WTC11 (cell line): ENCODE measurements around the gene ZNF566. TPM values are rescaled to one million over a fixed set of nuclear protein-coding genes. Genes with fewer than 3 reads are reported as not detected.

Source experiments
- CBFB ChIP-seq: sonication (generic); formaldehyde crosslinking; IDR thresholded peaks from 2 replicates; pipeline ENCODE4 v1.8.1; 2022; ENCODE audit warnings: mild to moderate bottlenecking, low read depth, missing genetic modification reagents
- CREB1 ChIP-seq: sonication (generic); formaldehyde crosslinking; IDR thresholded peaks from 2 replicates; pipeline ENCODE4 v1.8.0; 2023; ENCODE audit warnings: mild to moderate bottlenecking, missing genetic modification reagents
- FOXP1 ChIP-seq: sonication (generic); formaldehyde crosslinking; IDR thresholded peaks from 2 replicates; pipeline ENCODE4 v1.8.0; 2022; ENCODE audit warnings: missing genetic modification reagents, mild to moderate bottlenecking, moderate library complexity, borderline replicate concordance
- GABPB1 ChIP-seq: sonication (generic); formaldehyde crosslinking; IDR thresholded peaks from 2 replicates; pipeline ENCODE4 v1.8.1; 2023; ENCODE audit warnings: mild to moderate bottlenecking, missing genetic modification reagents
- JUN ChIP-seq: sonication (generic); formaldehyde crosslinking; IDR thresholded peaks from 2 replicates; pipeline ENCODE4 v1.8.0; 2023; ENCODE audit warnings: mild to moderate bottlenecking, missing genetic modification reagents
- MXD4 ChIP-seq: fragments of 250-450 bp; sonication (Bioruptor Pico); IDR thresholded peaks from 2 replicates; pipeline ENCODE4 v1.8.0; 2021; ENCODE audit warnings: mild to moderate bottlenecking, moderate library complexity, borderline replicate concordance
- NFATC4 ChIP-seq: fragments of 250-450 bp; sonication (Bioruptor Pico); IDR thresholded peaks from 2 replicates; pipeline ENCODE4 v1.9.0; 2021; ENCODE audit warnings: mild to moderate bottlenecking
- NR2C2 ChIP-seq: sonication (generic); formaldehyde crosslinking; IDR thresholded peaks from 2 replicates; pipeline ENCODE4 v1.8.0; 2022; ENCODE audit warnings: mild to moderate bottlenecking, missing genetic modification reagents
- OVOL2 ChIP-seq: fragments of 250-450 bp; sonication (Bioruptor Pico); IDR thresholded peaks from 2 replicates; pipeline ENCODE4 v1.9.0; 2021; ENCODE audit warnings: mild to moderate bottlenecking, borderline replicate concordance
- SP1 ChIP-seq: sonication (generic); formaldehyde crosslinking; conservative IDR thresholded peaks from 2 replicates; pipeline ENCODE4 v1.8.1; 2022; ENCODE audit warnings: missing genetic modification reagents
- TEAD4 ChIP-seq: sonication (generic); formaldehyde crosslinking; IDR thresholded peaks from 2 replicates; pipeline ENCODE4 v1.8.0; 2022; ENCODE audit warnings: mild to moderate bottlenecking, missing genetic modification reagents
- TP53 ChIP-seq: sonication (generic); formaldehyde crosslinking; IDR thresholded peaks from 2 replicates; pipeline ENCODE4 v1.8.1; 2023; ENCODE audit warnings: mild to moderate bottlenecking, missing genetic modification reagents
- ZNF121 ChIP-seq: sonication (generic); formaldehyde crosslinking; IDR thresholded peaks from 2 replicates; pipeline ENCODE4 v1.8.0; 2023; ENCODE audit warnings: missing genetic modification reagents
- ZNF317 ChIP-seq: sonication (generic); formaldehyde crosslinking; IDR thresholded peaks from 2 replicates; pipeline ENCODE4 v1.8.1; 2023; ENCODE audit warnings: low read depth, mild to moderate bottlenecking, moderate library complexity, missing genetic modification reagents, borderline replicate concordance
- total RNA-seq: library from RNA; stranded (reverse); gene quantifications from 3 replicates; pipeline ENCODE4 v1.2.3, GENCODE V29; 2021
- TF ChIP-seq, protein P1 (sequence below): sonication (generic); formaldehyde crosslinking; IDR thresholded peaks from 2 replicates; pipeline ENCODE4 v1.8.0; 2023; ENCODE audit warnings: missing genetic modification reagents, mild to moderate bottlenecking, borderline replicate concordance
- TF ChIP-seq, protein P2 (sequence below): fragments of 250-450 bp; sonication (Bioruptor Pico); IDR thresholded peaks from 2 replicates; pipeline ENCODE4 v2.1.2; 2022; ENCODE audit warnings: mild to moderate bottlenecking, moderate library complexity
- TF ChIP-seq, protein P3 (sequence below): sonication (generic); formaldehyde crosslinking; IDR thresholded peaks from 2 replicates; pipeline ENCODE4 v1.8.1; 2023; ENCODE audit warnings: mild to moderate bottlenecking, moderate library complexity, missing genetic modification reagents
- TF ChIP-seq, protein P4 (sequence below): sonication (generic); formaldehyde crosslinking; IDR thresholded peaks from 2 replicates; pipeline ENCODE4 v1.8.1; 2022; ENCODE audit warnings: mild to moderate bottlenecking, moderate library complexity, missing genetic modification reagents
- TF ChIP-seq, protein P5 (sequence below): sonication (generic); formaldehyde crosslinking; conservative IDR thresholded peaks from 2 replicates; pipeline ENCODE4 v1.8.1; 2022; ENCODE audit warnings: mild to moderate bottlenecking, missing genetic modification reagents
- TF ChIP-seq, protein P6 (sequence below): sonication (generic); formaldehyde crosslinking; conservative IDR thresholded peaks from 2 replicates; pipeline ENCODE4 v1.8.1; 2023; ENCODE audit warnings: mild to moderate bottlenecking, low read depth, missing genetic modification reagents, moderate library complexity
- TF ChIP-seq, protein P7 (sequence below): sonication (generic); formaldehyde crosslinking; IDR thresholded peaks from 2 replicates; pipeline ENCODE4 v1.8.1; 2023; ENCODE audit warnings: mild to moderate bottlenecking, missing genetic modification reagents
- TF ChIP-seq, protein P8 (sequence below): sonication (generic); formaldehyde crosslinking; IDR thresholded peaks from 2 replicates; pipeline ENCODE4 v1.8.0; 2022; ENCODE audit warnings: mild to moderate bottlenecking, missing genetic modification reagents
- TF ChIP-seq, protein P9 (sequence below): sonication (generic); formaldehyde crosslinking; IDR thresholded peaks from 2 replicates; pipeline ENCODE4 v1.8.1; 2023; ENCODE audit warnings: mild to moderate bottlenecking, missing genetic modification reagents, moderate library complexity

ZNF566 gene
- total RNA-seq, 1 experiment from 2014 or later, result 10.5 TPM

DNA sequence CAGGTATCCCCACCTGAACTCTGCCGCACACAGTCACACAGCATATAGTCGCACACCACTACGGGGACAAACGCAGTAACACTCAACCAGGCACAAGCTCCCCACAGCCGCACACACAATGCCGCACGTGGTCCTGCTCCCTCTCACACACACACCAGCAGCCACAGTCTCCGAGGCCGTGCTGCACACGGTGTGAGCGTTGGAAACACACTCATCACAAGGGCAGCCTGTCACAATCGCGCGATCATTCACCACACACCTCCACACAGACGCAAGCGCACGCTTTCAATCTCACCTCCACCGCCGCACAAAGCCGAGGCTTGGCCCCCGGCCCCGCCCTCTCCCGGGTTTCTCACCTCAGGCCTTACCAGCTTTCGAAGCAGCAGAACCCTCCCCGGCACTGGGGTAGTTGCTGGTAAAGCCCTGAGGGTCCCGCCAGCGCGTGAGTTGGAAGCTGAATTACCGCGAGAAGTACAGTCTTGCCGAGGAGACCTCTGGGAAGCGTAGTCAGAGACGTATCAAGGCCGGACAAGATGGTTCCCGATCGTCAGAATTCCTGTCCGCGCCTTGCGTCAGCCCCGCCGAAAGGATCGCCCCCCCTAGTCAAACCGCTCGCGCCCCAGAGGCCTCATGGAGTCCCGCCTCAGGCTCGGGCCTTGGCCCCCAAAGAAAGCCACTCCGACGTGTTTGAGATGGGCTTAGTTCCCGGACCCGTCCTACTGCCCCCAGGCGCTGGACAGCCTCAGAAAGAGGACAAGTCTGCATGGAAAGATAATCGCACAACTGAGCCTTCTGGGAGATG, at the start of gene ZNF566 (continued):
- TF ChIP-seq CBFB (CRISPR knock-in tag), result no peak
- TF ChIP-seq, protein P1, sequence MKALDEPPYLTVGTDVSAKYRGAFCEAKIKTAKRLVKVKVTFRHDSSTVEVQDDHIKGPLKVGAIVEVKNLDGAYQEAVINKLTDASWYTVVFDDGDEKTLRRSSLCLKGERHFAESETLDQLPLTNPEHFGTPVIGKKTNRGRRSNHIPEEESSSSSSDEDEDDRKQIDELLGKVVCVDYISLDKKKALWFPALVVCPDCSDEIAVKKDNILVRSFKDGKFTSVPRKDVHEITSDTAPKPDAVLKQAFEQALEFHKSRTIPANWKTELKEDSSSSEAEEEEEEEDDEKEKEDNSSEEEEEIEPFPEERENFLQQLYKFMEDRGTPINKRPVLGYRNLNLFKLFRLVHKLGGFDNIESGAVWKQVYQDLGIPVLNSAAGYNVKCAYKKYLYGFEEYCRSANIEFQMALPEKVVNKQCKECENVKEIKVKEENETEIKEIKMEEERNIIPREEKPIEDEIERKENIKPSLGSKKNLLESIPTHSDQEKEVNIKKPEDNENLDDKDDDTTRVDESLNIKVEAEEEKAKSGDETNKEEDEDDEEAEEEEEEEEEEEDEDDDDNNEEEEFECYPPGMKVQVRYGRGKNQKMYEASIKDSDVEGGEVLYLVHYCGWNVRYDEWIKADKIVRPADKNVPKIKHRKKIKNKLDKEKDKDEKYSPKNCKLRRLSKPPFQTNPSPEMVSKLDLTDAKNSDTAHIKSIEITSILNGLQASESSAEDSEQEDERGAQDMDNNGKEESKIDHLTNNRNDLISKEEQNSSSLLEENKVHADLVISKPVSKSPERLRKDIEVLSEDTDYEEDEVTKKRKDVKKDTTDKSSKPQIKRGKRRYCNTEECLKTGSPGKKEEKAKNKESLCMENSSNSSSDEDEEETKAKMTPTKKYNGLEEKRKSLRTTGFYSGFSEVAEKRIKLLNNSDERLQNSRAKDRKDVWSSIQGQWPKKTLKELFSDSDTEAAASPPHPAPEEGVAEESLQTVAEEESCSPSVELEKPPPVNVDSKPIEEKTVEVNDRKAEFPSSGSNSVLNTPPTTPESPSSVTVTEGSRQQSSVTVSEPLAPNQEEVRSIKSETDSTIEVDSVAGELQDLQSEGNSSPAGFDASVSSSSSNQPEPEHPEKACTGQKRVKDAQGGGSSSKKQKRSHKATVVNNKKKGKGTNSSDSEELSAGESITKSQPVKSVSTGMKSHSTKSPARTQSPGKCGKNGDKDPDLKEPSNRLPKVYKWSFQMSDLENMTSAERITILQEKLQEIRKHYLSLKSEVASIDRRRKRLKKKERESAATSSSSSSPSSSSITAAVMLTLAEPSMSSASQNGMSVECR (CRISPR knock-in tag), result peak; percentile 95; the same call in 1 of the 2 replicates
- TF ChIP-seq, protein P2, sequence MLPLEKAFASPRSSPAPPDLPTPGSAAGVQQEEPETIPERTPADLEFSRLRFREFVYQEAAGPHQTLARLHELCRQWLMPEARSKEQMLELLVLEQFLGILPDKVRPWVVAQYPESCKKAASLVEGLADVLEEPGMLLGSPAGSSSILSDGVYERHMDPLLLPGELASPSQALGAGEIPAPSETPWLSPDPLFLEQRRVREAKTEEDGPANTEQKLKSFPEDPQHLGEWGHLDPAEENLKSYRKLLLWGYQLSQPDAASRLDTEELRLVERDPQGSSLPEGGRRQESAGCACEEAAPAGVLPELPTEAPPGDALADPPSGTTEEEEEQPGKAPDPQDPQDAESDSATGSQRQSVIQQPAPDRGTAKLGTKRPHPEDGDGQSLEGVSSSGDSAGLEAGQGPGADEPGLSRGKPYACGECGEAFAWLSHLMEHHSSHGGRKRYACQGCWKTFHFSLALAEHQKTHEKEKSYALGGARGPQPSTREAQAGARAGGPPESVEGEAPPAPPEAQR (CRISPR knock-in tag), result no peak
- TF ChIP-seq OVOL2 (CRISPR knock-in tag), result no peak
- peak; percentile 83; the same call in 1 of the 2 replicates for TF ChIP-seq JUN (CRISPR knock-in tag)
- TF ChIP-seq NFATC4 (CRISPR knock-in tag), result no peak
- peak; percentile 86 for TF ChIP-seq FOXP1 (CRISPR knock-in tag)
- TF ChIP-seq, protein P3, sequence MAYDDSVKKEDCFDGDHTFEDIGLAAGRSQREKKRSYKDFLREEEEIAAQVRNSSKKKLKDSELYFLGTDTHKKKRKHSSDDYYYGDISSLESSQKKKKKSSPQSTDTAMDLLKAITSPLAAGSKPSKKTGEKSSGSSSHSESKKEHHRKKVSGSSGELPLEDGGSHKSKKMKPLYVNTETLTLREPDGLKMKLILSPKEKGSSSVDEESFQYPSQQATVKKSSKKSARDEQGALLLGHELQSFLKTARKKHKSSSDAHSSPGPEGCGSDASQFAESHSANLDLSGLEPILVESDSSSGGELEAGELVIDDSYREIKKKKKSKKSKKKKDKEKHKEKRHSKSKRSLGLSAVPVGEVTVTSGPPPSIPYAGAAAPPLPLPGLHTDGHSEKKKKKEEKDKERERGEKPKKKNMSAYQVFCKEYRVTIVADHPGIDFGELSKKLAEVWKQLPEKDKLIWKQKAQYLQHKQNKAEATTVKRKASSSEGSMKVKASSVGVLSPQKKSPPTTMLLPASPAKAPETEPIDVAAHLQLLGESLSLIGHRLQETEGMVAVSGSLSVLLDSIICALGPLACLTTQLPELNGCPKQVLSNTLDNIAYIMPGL (CRISPR knock-in tag), result peak; percentile 60; the same call in 1 of the 2 replicates
- TF ChIP-seq, protein P4, sequence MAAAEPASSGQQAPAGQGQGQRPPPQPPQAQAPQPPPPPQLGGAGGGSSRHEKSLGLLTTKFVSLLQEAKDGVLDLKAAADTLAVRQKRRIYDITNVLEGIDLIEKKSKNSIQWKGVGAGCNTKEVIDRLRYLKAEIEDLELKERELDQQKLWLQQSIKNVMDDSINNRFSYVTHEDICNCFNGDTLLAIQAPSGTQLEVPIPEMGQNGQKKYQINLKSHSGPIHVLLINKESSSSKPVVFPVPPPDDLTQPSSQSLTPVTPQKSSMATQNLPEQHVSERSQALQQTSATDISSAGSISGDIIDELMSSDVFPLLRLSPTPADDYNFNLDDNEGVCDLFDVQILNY (CRISPR knock-in tag), result 0 out of 2 replicates have a peak, but pooled peaks have one; percentile 33
- TF ChIP-seq TEAD4 (CRISPR knock-in tag), result peak; percentile 84
- TF ChIP-seq, protein P5, sequence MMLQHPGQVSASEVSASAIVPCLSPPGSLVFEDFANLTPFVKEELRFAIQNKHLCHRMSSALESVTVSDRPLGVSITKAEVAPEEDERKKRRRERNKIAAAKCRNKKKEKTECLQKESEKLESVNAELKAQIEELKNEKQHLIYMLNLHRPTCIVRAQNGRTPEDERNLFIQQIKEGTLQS, result 0 out of 2 replicates have a peak, but pooled peaks have one; percentile 51
- TF ChIP-seq SP1 (CRISPR knock-in tag), result peak; percentile 34; the same call in 1 of the 2 replicates
- TF ChIP-seq ZNF317 (CRISPR knock-in tag), result no peak
- peak; percentile 57; the same call in 1 of the 2 replicates for TF ChIP-seq CREB1 (CRISPR knock-in tag)
- TF ChIP-seq, protein P6, sequence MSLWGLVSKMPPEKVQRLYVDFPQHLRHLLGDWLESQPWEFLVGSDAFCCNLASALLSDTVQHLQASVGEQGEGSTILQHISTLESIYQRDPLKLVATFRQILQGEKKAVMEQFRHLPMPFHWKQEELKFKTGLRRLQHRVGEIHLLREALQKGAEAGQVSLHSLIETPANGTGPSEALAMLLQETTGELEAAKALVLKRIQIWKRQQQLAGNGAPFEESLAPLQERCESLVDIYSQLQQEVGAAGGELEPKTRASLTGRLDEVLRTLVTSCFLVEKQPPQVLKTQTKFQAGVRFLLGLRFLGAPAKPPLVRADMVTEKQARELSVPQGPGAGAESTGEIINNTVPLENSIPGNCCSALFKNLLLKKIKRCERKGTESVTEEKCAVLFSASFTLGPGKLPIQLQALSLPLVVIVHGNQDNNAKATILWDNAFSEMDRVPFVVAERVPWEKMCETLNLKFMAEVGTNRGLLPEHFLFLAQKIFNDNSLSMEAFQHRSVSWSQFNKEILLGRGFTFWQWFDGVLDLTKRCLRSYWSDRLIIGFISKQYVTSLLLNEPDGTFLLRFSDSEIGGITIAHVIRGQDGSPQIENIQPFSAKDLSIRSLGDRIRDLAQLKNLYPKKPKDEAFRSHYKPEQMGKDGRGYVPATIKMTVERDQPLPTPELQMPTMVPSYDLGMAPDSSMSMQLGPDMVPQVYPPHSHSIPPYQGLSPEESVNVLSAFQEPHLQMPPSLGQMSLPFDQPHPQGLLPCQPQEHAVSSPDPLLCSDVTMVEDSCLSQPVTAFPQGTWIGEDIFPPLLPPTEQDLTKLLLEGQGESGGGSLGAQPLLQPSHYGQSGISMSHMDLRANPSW (CRISPR knock-in tag), result no peak
- TF ChIP-seq, protein P7, sequence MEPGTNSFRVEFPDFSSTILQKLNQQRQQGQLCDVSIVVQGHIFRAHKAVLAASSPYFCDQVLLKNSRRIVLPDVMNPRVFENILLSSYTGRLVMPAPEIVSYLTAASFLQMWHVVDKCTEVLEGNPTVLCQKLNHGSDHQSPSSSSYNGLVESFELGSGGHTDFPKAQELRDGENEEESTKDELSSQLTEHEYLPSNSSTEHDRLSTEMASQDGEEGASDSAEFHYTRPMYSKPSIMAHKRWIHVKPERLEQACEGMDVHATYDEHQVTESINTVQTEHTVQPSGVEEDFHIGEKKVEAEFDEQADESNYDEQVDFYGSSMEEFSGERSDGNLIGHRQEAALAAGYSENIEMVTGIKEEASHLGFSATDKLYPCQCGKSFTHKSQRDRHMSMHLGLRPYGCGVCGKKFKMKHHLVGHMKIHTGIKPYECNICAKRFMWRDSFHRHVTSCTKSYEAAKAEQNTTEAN (CRISPR knock-in tag), result peak; percentile 95
- no peak for TF ChIP-seq MXD4
- 0 out of 2 replicates have a peak, but pooled peaks have one; percentile 4 for TF ChIP-seq ZNF121
- peak; percentile 69; the same call in 1 of the 2 replicates for TF ChIP-seq TP53 (CRISPR knock-in tag)
- TF ChIP-seq GABPB1, result peak; percentile 97
- TF ChIP-seq NR2C2 (CRISPR knock-in tag), result 0 out of 2 replicates have a peak, but pooled peaks have one; percentile 48
- TF ChIP-seq, protein P8, sequence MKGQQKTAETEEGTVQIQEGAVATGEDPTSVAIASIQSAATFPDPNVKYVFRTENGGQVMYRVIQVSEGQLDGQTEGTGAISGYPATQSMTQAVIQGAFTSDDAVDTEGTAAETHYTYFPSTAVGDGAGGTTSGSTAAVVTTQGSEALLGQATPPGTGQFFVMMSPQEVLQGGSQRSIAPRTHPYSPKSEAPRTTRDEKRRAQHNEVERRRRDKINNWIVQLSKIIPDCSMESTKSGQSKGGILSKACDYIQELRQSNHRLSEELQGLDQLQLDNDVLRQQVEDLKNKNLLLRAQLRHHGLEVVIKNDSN, result peak; percentile 71; the same call in 1 of the 2 replicates
- TF ChIP-seq, protein P9, sequence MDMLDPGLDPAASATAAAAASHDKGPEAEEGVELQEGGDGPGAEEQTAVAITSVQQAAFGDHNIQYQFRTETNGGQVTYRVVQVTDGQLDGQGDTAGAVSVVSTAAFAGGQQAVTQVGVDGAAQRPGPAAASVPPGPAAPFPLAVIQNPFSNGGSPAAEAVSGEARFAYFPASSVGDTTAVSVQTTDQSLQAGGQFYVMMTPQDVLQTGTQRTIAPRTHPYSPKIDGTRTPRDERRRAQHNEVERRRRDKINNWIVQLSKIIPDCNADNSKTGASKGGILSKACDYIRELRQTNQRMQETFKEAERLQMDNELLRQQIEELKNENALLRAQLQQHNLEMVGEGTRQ (CRISPR knock-in tag), result peak; percentile 47; the same call in 1 of the 2 replicates
